GM19328 (cell line): ENCODE data around the gene RPL11.
"Not testable (repeated sequence)": the region's sequence is repeated elsewhere in the genome, so short reads cannot be mapped to it uniquely, and the experiment has no call there.

ENCODE experiments used
- ATAC-seq: cut with Tn5 transposase; IDR thresholded peaks from one replicate; pipeline ENCODE4 v1.9.1; 2021; ENCODE audit warnings: mild to moderate bottlenecking, moderate library complexity; ENCODE audit not compliant: unreplicated experiment

RPL11 gene

DNA sequence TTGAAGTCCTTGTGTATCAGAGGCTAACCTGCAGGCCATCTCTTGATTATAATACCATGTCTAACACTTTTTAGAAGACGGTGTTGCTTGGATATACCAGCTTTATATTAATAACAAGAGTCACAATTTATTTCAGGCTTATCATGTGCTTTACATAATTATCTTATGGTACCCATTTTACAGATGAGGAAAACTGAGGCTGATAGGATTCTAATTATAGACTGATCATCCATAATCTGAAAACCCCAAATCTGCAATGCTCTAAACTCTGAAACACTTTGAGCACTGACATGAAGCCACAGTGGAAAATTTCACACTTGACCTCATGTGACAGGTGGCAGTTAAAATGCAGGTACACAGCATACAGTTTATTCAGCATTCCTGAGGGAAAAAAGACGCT lies 7.2 kb upstream of the RPL11 start:
- no peak for ATAC-seq

DNA sequence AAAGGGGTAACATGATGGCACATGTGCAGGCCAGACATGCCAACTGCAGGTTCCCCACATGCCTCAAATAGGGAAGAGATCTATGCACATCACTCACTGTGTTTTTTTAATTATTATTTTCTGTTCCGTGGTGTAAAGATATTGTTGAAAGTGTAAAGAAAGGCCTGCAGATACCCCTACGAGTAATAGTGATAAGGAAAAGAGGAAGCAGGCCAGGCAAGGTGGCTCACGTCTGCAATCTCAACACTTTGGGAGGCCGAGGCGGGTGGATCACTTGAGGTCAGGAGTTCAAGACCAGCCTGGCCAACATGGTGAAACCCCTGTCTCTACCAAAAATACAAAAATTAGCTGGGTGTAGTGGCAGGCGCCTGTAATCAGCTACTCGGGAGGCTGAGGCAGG lies 6.4 kb upstream of the RPL11 start:
- ATAC-seq, result not testable (repeated sequence)

DNA sequence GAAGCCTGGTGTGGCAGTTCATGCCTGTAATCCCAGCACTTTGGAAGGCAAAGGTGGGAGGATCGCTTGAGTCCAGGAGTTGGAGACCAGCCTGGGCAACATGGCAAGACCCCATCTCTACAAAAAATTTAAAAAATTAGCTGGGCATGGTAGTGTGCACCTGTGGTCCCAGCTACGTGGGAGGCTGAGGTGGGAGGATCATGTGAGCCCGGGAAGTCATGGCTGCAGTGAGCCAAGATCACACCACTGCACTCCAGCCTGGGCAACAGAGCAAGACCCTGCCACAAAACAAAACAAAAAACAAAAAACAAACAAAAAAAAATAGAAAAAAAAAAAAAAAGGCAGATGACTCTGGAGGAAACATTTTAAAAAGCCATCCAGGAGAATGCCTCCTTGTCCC lies 3.9 kb upstream of the RPL11 start:
- ATAC-seq, result not testable (repeated sequence)

DNA sequence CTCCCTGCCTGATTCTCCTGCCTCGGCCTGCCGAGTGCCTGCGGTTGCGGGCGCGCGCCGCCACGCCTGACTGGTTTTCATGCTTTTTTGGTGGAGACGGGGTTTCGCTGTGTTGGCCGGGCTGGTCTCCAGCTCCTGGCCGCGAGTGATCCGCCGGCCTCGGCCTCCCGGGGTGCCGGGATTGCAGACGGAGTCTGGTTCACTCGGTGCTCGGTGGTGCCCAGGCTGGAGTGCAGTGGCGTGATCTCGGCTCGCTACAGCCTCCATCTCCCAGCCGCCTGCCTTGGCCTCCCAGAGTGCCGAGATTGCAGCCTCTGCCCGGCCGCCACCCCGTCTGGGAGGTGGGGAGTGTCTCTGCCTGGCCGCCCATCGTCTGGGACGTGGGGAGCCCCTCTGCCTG lies 3.3 kb upstream of the RPL11 start:
- not testable (repeated sequence) for ATAC-seq

DNA sequence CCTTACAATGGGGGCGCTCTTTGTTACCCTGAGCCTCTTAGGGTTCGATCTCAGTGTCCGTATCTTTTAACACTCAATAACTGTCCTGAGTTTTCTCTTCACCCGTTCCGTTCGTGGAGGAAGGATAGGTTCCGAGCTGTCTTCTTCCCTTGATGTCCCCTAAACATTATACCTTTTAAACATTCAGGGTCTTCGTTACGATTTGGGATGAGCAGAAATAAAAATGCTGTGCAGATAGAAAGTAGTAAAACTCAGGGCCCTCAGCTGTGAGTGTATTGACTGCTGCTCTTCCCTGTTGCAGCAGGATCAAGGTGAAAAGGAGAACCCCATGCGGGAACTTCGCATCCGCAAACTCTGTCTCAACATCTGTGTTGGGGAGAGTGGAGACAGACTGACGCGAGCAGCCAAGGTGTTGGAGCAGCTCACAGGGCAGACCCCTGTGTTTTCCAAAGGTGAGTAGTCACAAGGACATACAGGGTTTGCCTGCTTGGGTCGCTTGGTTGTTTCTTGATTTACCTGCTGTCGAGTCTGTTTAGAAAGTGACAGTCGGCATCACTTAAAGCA lies 784 bp downstream of the RPL11 start:
- no peak for ATAC-seq

DNA sequence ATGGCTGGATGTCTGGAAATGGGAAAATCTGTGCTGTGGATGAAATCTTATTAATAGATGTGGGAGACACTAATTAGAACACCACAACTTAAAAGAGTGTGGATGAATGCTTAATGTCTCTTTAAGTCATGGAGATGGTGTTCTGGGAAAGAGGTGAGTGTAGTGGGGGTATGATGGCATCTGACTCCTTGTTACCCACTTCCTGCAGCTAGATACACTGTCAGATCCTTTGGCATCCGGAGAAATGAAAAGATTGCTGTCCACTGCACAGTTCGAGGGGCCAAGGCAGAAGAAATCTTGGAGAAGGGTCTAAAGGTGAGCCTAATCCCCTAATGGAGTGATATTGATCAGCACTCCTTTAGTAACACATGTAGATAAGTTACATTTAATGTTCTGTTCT lies 2.0 kb downstream of the RPL11 start:
- ATAC-seq, result no peak

DNA sequence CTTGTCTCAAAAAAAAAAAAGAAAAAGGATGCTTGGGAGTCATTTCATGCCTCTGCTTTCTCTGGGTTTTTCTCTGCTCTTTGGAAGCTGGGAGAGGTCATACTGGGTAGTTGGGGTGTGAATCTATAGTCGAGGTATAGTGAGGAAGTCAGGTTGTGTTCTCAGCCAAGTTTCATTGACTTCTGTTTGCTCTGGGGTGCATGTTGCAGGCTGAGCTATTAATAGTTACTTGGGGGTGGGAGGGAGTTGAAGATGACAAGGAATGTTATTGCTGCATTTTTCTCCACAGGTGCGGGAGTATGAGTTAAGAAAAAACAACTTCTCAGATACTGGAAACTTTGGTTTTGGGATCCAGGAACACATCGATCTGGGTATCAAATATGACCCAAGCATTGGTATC lies 2.8 kb downstream of the RPL11 start:
- no peak for ATAC-seq

DNA sequence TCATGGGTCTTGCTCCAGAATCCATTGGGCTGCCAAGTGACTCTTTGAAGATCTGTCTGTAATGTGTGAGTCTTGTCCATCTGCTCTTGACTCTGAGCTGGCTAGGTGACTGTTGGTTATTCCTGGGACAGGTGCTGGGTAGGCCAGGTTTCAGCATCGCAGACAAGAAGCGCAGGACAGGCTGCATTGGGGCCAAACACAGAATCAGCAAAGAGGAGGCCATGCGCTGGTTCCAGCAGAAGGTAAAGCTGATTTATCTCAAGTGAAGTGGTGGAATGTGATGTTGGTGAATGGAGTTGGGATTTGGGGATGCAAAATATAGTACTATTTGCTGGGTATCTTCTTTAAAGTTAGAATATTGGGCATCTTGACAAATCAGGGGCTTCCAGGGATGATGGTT lies 4.1 kb downstream of the RPL11 start:
- ATAC-seq, result no peak

DNA sequence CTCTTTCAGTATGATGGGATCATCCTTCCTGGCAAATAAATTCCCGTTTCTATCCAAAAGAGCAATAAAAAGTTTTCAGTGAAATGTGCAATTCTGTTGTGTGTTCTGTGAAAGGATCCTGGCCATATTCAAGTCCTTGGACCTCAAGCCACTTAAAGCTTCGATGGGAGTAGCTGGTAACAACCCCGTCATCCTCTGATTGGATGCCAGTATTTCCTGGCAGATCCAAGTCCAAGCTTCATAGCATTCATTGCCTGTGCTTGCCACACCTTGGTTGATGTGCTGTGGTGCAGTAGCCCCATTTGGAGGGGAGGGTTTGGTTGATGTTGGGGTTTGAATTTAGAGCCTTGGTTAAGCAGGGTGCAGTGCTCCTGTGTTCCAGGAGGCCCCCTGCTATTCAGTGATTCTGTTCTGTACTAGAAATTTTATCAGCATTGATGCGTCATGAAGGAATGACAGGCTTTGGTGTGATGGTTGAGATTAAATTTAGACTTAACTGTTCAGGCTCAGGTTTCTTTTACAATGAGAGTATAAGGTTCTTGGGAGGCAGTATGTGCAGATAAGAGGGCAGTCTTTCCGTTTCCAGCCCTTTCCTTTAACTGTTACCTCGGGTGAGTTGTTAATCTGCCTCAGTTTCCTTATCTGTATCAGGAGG lies 4.9 kb downstream of the RPL11 start:
- no peak for ATAC-seq

DNA sequence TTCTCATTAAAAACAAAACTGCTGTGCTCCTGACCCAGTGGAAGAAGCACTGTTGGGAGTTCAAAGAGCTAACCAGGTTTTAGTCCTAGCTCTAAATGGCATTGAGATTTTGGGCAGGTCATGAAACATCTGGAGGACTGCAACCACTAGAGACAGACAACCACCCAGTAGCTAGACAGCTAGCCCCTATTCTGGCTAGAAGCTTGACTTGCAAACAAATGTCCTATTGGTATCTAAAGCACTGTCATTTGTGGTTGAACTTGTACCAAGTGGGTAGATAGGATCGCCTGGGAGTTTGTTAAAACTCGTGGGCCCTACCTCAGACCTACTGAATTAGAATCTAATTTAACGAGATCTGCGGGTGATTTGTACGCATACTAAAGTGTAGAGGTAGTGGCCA lies 6.9 kb downstream of the RPL11 start:
- ATAC-seq, result no peak

DNA sequence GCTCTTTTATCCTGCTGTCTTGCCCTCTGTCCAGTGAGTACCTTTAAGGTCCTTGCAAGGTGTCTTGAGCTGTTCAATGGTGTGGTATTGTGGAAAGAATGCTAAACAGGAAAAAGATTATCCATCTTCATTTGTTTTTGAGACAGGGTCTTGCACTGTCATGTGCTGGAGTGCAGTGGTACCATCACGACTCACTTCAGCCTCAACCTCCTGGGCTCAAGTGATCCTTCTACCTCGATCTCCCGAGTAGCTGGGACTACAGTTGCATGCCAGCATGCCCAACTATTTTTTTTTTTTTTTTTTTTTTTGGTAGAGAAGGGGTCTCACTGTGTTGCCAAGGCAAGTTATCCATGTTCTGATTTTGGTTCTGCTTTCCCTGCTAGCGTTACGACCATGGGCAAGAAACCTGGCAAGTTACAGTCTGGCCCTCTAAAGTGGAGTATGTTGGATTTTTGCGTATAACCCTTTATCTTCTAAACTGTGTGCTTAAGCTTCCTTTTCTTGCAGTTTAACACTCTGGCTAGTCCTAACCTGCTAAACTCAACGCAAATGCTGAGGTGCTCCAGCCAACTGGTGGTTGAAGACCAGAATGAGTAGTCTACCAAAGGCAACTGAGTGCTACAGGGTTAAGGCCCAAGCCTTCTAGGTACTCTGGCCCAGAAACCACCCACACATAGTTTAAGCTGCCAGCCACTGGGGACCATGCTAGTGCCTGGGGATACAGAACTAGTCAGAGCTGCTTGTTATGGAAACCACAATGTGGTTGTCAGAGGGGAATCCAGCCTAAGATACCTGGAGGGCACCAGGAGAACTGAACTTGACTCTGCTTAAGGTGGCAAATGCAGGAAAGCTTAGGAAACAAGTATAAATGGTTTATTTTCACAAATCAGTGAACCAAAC lies 7.9 kb downstream of the RPL11 start:
- no peak for ATAC-seq

DNA sequence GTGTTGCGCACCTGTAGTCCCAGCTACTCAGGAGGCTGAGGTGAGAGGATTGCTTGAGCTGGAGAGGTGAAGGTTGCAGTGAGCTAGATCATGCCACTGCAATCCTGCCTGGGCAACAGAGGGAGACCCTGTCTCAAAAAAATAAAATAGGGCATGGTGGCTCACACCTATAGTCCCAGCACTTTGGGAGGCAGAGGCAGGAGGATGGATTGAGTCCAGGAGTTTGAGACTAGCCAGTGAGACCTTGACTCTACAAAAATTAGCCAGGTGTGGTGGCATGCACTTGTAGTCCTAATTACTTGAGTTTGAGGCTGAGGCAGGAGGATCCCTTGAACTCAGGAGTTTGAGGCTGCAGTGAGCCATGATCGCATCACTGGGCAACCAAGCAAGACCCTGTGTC lies 9.7 kb downstream of the RPL11 start:
- no peak for ATAC-seq

DNA sequence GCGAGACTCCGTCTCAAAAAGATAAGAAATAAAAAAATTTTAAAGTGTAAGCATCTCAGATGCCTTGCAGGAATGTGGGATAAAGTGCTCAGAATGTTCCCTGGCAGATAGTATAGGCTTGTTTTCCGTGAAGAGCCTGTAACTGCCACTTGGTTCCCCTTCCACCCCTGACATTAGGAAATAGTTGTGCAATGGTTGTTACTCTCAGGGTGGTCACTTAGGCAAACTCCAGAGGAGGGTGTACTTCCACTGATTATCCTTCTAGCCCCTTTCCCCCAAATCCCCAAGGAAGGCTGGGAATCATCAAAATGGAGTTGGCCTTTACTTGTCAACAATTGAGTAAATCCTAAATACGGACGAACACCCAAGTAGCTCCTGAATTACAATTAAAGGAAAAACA lies 10.4 kb downstream of the RPL11 start:
- ATAC-seq, result no peak

DNA sequence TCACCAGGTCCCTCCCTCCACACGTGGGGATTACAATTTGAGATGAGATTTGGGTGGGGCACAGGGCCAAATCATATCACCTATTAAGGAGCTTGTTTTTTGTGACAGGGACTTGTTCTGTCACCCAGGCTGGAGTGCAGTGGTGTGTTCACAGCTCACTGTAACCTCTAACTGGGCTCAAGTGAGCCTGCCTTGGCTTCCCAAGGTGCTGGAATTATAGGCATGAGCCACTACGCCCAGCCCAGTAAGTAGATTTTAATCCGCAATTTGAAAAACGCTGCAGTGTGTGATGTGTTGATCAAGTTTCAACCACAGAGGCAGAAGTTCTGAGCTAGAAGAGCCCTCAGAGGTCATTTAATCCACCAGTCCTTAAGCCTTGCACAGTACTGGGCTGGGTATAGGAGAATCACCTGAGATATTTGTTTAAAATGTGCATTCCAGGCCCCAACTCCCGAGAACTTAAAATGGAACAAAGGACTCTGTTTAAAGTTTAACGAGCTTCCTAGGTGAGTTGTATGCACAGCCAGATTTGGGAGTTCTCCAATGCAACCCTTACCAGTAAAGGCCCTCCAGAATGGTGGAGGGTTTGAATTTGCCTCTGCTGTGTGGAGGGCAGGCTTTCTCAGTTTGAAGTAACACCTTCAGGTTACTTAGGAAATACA lies 13.4 kb downstream of the RPL11 start:
- no peak for ATAC-seq

DNA sequence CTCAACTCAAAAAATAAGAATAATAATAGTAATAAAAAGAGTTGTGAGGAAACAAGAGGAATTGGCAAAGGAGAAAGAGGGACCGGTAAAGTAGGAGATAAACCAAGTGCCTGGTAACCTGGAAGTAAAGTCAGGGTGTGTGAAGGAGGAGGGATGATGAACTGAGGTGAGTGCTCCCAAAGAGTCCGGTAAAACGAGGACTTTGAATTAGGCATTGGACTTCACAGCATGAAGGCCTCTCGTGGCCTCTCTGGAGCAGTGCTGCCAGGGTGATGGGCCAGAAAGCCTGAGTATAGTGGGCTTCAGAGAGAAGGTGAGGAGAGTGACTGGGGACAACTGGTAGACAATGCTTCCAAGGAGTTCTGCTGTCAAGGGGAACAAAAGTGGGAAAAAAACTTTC lies 17.6 kb downstream of the RPL11 start:
- ATAC-seq, result no peak

DNA sequence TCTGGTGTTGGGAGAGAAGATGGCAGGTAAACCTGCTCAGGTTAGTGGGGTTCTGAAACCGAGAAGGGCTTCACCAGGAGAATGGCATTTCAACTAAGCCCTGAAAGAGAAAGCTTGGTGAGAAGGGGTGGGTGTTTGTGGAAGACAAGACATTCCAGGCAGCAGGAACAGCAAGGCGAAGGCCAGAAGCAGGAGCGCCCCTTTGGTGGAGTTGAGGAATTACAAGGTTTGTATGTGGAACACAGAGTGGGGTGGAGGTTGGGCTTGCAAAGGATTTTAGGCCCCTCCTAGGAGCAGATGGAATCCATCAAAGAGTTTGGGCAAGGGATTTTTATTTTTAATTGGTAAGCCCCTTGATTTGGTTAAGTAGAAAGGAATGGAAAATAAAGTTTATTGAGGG lies 26.9 kb downstream of the RPL11 start:
- no peak for ATAC-seq

DNA sequence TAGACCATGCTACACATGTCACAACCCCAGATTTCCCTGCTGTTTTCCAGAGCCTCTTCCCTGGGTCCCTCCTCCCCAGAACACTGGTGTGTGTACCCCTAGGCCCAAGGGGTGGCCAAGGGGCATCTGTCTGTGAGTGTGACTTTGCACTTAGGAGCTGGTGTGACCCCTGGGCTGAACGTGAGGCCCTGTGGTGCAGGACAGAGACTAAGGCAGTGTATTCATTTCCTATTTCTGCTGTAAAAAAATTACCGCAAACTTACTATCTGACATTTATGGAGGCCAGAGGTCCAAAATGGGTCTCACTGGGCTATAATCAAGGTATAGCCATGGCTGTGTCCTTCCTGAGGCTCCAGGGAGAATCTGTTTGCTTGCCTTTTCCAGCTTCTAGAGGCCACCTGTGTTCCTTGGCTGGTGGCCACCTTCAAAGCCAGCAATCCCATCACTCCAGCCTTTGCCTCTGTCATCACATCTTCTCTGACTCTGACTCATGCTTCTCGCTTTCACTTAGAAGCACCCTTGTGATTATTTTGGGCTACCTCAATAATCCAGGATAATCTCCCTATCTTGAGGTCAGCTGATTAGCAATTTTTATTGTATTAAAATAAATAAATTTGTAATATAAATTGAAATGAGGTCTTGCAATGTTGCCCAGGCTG lies 27.7 kb downstream of the RPL11 start:
- ATAC-seq, result no peak

DNA sequence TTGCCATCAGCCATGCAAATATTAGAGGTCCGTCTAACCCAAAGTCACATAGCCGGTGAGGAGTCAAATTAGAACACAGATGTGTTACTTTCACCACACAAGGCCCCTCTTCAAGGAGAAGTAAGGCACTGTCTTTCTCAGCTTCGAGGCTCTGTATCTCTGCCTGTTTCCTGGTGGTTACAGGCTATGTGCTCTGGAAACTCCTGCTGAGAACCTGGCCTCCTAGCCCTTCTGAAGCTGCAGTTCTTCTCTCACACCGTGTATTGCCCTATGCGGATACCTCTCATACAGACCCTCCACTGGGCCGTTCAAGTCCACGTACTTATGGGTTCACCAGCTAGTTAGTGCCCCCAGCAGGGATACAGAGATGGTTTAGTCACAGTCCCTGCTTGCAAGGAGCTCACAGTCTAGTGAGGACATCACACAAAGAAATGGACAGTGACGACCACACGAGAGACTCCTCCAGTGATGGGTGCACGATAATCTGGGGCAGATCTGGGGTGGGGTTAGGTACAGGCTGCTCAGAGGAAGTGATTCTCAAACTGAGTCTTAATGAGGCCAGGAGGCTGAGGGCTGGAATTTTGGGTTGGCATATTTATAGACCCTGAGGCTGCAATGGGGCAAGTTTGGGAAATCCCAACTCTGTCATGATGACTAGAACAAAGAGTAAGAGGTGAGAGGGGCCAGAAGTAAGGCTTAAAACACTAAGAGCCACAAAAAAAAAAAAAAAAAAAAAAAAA lies 28.8 kb downstream of the RPL11 start:
- peak; percentile 67 for ATAC-seq

DNA sequence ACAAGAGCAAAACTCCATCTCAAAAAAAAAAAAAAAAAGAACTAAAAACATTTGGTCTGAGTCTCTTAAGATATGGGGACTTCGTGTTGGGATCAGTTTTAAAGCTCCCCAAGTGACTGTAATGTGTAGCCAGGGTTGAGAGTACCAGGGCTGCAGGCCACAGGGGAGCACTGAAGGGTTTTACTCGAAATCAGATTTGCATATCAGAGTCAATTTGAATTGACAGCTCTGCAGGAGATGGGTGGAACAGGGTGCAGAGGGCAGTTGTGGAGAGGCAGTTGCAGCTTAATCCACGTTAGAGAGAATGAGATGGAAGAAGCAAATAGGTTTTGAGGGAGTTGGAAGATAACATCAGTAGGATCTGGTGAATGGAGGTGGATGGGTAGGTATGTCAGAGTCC lies 31.0 kb downstream of the RPL11 start:
- no peak for ATAC-seq

DNA sequence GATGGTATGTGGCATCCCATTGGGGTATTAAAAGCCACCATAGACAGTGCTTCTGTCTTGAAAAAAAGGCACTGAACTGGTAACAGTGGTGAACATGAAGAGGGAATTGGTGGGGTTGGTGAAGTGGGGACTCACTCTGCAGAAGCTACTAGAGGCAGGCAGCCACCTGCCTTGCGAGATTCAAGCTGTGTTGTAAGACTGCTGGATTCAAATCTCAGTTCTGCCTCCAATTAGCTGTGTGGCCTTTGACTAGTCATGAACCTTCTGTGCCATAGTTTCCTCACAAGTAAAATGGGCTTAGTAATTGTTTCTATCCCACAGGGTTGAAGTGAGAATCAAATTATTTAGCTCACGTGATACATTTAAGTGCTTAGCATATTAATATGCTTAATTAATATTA lies 35.1 kb downstream of the RPL11 start:
- ATAC-seq, result no peak
